OCI-LY1 (cell line): ENCODE measurements around the gene NKAPD1.
"Not testable (repeated sequence)": the region's sequence is repeated elsewhere in the genome, so short reads cannot be mapped to it uniquely, and the experiment has no call there.

Experiments
- H2AFZ ChIP-seq: fragments of 200-600 bp; sonication (generic), shearing (Covaris generic); 2 replicates; pipeline ENCODE4 v1.6.0; 2014; ENCODE audit warnings: antibody characterized with exemption, mild to moderate bottlenecking, low read length
- H3F3A ChIP-seq: fragments of 200-600 bp; sonication (generic), shearing (Covaris generic); 2 replicates; pipeline ENCODE4 v1.6.0; 2014; ENCODE audit warnings: mild to moderate bottlenecking, antibody characterized with exemption, low read length, moderate library complexity; ENCODE audit not compliant: insufficient read depth
- H3K27ac ChIP-seq: fragments of 200-600 bp; sonication (generic); 2 replicates; pipeline ENCODE4 v1.5.1; 2014; ENCODE audit warnings: low read length, mixed run types, mild to moderate bottlenecking, low read depth; ENCODE audit not compliant: poor library complexity, severe bottlenecking
- H3K27me3 ChIP-seq: fragments of 200-600 bp; sonication (generic); 2 replicates; pipeline ENCODE4 v1.6.0; 2014; ENCODE audit warnings: antibody characterized with exemption, mild to moderate bottlenecking, low read length, moderate library complexity; ENCODE audit not compliant: insufficient read depth
- H3K36me3 ChIP-seq: fragments of 200-600 bp; sonication (generic); 2 replicates; pipeline ENCODE4 v1.6.1; 2014; ENCODE audit warnings: mild to moderate bottlenecking, antibody characterized with exemption, low read length, moderate library complexity, mixed read lengths; ENCODE audit not compliant: insufficient read depth
- H3K4me1 ChIP-seq: fragments of 200-600 bp; sonication (generic); 2 replicates; pipeline ENCODE4 v1.5.1; 2014; ENCODE audit warnings: mild to moderate bottlenecking, low read length, moderate library complexity; ENCODE audit not compliant: insufficient read depth, severe bottlenecking
- H3K4me2 ChIP-seq: fragments of 200-600 bp; sonication (generic), shearing (Covaris generic); 2 replicates; pipeline ENCODE4 v1.6.1; 2014; ENCODE audit warnings: low read length
- H3K4me3 ChIP-seq: fragments of 200-600 bp; sonication (generic); 2 replicates; pipeline ENCODE4 v1.5.1; 2014; ENCODE audit warnings: low read length, low read depth, mild to moderate bottlenecking, mixed read lengths; ENCODE audit not compliant: poor library complexity, severe bottlenecking
- H3K79me2 ChIP-seq: fragments of 200-600 bp; shearing (Covaris generic); 2 replicates; pipeline ENCODE4 v1.6.1; 2016; ENCODE audit warnings: mixed run types, low read length, mixed read lengths; ENCODE audit not compliant: insufficient read depth
- H3K9ac ChIP-seq: fragments of 200-600 bp; sonication (generic), shearing (Covaris generic); 2 replicates; pipeline ENCODE4 v1.6.1; 2014; ENCODE audit warnings: mild to moderate bottlenecking, low read length, mixed read lengths
- H3K9me2 ChIP-seq: fragments of 200-600 bp; sonication (generic), shearing (Covaris generic); 2 replicates; pipeline ENCODE4 v1.6.1; 2014; ENCODE audit warnings: low read depth, mild to moderate bottlenecking, low read length, mixed read lengths
- H3K9me3 ChIP-seq: fragments of 200-600 bp; shearing (Covaris generic); 2 replicates; pipeline ENCODE4 v1.6.1; 2014; ENCODE audit warnings: low read length, mixed read lengths
- H4K20me1 ChIP-seq: fragments of 200-600 bp; sonication (generic), shearing (Covaris generic); 2 replicates; pipeline ENCODE4 v1.6.0; 2016; ENCODE audit warnings: mild to moderate bottlenecking, low read length; ENCODE audit not compliant: insufficient read depth
- CTCF ChIP-seq: fragments of 200-600 bp; sonication (generic), shearing (Covaris generic); IDR thresholded peaks from 2 replicates; pipeline ENCODE4 v1.5.1; 2017; ENCODE audit warnings: mild to moderate bottlenecking, antibody characterized with exemption, low read length, moderate library complexity, mixed read lengths
- EZH2 ChIP-seq: fragments of 200-600 bp; sonication (generic), shearing (Covaris generic); IDR thresholded peaks from 2 replicates; pipeline ENCODE4 v1.8.0; 2017; ENCODE audit warnings: borderline replicate concordance, mixed run types, mild to moderate bottlenecking, antibody characterized with exemption, low read length, moderate library complexity, mixed read lengths

Gene NKAPD1

DNA sequence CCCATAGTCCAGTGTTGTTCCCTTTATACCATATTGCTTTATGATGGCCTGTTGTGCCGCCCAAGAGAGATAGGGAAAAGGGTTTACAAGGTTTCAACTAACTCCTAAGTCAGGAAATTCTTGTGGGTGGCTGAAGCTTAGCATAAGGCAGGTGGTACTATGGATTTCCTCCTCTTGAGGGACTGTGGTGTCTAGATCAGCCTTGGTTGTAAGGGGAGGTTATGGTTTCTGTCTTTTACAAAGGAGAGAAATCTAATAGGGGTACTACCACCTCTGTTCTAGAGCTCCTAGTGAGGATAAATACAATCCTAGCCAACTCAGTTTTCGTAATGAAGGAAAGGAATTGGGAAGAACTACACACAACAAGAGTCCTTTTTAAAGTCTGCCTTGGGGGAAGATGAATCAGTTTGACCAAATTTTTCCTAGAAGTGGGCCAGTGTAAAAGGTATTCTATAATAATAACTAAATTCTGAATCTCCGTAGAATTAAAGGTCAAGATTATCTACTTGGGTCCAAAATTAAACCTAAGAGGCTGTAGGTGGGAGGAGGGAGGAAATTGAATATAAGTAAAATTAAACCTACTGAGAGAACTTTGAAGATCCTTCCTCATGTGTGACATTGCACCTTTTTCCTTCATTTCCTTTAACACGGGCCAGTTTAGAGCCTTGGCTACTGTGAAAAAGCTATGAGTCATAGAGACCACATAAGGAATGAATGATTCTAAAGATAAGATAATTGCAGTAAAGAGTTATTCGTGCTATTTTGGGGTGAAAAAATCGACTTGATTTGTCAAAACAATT is 31.7 kb upstream of the NKAPD1 start:
- TF ChIP-seq CTCF, result no peak
- no peak for TF ChIP-seq EZH2
- Histone ChIP-seq H2AFZ (no peak overlapping the region), H3K27ac (no peak overlapping the region), H3K9ac (no peak overlapping the region), H4K20me1 (no peaks in the 10 kb centered on the region), H3K79me2 (peaks cover 6% of the 10 kb centered on the region; the same call in 1 of the 2 replicates), H3K4me1 (no peaks in the 10 kb centered on the region), H3F3A (no peaks in the 10 kb centered on the region), H3K27me3 (no peaks in the 10 kb centered on the region), H3K4me3 (no peak overlapping the region), H3K9me3 (no peaks in the 10 kb centered on the region), H3K36me3 (peaks cover 96% of the 10 kb centered on the region), H3K9me2 (no peaks in the 10 kb centered on the region), H3K4me2 (no peak overlapping the region)

DNA sequence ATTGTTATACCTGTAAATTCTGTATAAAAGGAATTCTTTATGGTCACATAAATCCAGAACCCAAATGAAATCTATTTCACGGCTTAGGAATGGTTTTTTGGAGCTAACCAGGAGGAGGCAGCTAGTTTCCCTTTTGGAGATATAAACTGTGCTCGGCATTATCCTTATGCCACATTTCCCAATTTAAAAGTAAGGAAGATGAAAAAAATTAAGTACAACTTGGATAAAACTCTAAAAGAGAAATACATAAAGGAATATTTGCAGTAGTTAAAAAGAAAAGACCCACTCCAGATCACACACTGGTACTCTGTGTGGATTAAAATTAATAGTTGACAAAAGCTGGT is 31.2 kb upstream of the NKAPD1 start:
- no peak overlapping the region for H2AFZ ChIP-seq
- no peak for TF ChIP-seq CTCF
- no peak for TF ChIP-seq EZH2
- H3K27ac ChIP-seq, result no peak overlapping the region
- H3K9me2 ChIP-seq, result no peaks in the 10 kb centered on the region
- H3K4me1 ChIP-seq, result no peaks in the 10 kb centered on the region
- H3F3A ChIP-seq, result no peaks in the 10 kb centered on the region
- H3K4me3 ChIP-seq, result no peak overlapping the region
- H3K79me2 ChIP-seq, result peaks cover 6% of the 10 kb centered on the region; the same call in 1 of the 2 replicates
- H3K36me3 ChIP-seq, result peaks cover 96% of the 10 kb centered on the region
- no peaks in the 10 kb centered on the region for H3K27me3 ChIP-seq
- H3K9ac ChIP-seq, result no peak overlapping the region
- no peaks in the 10 kb centered on the region for H4K20me1 ChIP-seq
- no peaks in the 10 kb centered on the region for H3K9me3 ChIP-seq
- no peak overlapping the region for H3K4me2 ChIP-seq

GRCh38 chr11:112044961-112045360 is 29.1 kb upstream of the NKAPD1 start:
- no peaks in the 10 kb centered on the region for H3F3A ChIP-seq
- H3K36me3 ChIP-seq, result peaks cover 98% of the 10 kb centered on the region
- H3K4me3 ChIP-seq, result no peak overlapping the region
- H3K9me3 ChIP-seq, result no peaks in the 10 kb centered on the region
- no peaks in the 10 kb centered on the region for H3K27me3 ChIP-seq
- H3K79me2 ChIP-seq, result peaks cover 14% of the 10 kb centered on the region; the same call in 1 of the 2 replicates
- no peaks in the 10 kb centered on the region for H4K20me1 ChIP-seq
- H3K4me2 ChIP-seq, result no peak overlapping the region
- H2AFZ ChIP-seq, result no peak overlapping the region
- no peak overlapping the region for H3K27ac ChIP-seq
- no peak for TF ChIP-seq EZH2
- TF ChIP-seq CTCF, result no peak
- H3K9me2 ChIP-seq, result no peaks in the 10 kb centered on the region
- no peak overlapping the region for H3K9ac ChIP-seq
- no peaks in the 10 kb centered on the region for H3K4me1 ChIP-seq

DNA sequence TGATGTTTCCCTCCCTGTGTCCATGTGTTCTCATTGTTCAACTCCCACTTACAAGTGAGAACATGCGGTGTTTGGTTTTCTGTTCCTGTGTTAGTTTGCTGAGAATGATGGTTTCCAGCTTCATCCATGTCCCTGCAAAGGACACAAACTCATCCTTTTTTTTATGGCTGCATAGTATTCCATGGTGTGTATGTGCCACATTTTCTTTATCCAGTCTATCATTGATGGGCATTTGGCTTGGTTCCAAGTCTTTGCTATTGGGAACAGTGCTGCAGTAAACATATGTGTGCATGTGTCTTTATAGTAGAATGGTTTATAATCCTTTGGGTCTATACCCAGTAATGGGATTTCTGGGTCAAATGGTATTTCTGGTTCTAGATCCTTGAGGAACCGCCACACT is 27.5 kb upstream of the NKAPD1 start:
- Histone ChIP-seq H3K36me3 (peaks cover 100% of the 10 kb centered on the region), H3K79me2 (peaks cover 14% of the 10 kb centered on the region; the same call in 1 of the 2 replicates), H3K4me1 (peaks cover 11% of the 10 kb centered on the region)
- not testable (repeated sequence) for H4K20me1 ChIP-seq, H3K27ac ChIP-seq, H2AFZ ChIP-seq, H3K9ac ChIP-seq, H3K9me3 ChIP-seq, H3K4me2 ChIP-seq, H3F3A ChIP-seq, H3K4me3 ChIP-seq, H3K27me3 ChIP-seq, H3K9me2 ChIP-seq

DNA sequence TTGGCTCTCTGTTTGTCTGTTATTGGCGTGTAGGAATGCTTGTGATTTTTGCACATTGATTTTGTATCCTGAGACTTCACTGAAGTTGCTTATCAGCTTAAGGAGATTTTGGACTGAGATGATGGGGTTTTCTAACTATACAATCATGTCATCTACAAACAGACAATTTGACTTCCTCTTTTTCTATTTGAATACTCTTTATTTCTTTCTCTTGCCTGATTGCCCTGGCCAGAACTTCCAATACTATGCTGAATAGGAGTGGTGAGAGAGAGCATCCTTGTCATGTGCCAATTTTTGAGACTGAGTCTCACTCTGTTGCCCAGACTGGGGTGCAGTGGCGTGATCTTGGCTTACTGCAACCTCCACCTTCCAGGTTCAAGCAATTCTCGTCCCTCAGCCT is 25.8 kb upstream of the NKAPD1 start:
- H3K79me2 ChIP-seq, H4K20me1 ChIP-seq, H3F3A ChIP-seq, H3K27me3 ChIP-seq, H3K27ac ChIP-seq, H3K9me3 ChIP-seq, H3K4me2 ChIP-seq, H3K9me2 ChIP-seq, H2AFZ ChIP-seq, H3K4me3 ChIP-seq, H3K9ac ChIP-seq: not testable (repeated sequence)
- Histone ChIP-seq H3K4me1 (peaks cover 11% of the 10 kb centered on the region), H3K36me3 (peaks cover 100% of the 10 kb centered on the region)
